Measurements from ENCODE around the gene CCDC12. TPM values are rescaled to one million over a fixed set of nuclear protein-coding genes. Genes with fewer than 3 reads are reported as not detected.

CCDC12 gene
- total RNA-seq, 4 donors from 2014 or later: 20.4 to 49.7 (median 30.8) TPM

DNA sequence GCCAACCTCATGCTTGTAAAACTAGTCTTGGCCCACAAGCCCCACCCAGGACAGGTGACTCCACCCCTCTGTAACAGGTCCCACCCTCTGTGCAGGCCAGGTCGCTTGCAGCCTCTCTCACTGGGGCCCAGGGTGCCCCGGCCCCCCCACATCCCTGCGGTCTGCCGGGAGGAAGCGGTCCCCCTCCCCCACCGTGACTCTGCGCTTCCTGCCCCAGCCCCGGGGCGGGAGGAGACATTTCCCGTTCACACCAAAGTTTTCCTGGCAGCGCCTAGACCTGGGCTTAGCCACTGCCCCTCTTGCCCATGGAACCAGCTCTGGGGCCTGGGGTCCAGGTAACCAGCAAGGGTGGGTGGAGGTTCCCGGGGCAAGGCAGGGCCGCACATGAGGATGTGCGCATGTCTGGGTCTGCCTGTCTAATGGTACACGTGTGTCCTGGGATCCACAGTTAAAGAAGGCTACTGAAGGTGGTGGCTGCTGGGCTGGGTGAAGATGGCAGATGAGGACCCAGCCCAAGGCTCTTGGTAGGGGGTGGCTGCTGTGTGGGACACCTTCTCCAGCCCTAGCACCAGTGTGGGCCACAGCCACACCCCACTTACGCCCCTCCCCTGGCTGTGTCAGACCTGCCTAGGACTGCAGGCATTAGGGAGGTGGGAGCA is 11.3 kb upstream of the CCDC12 start:
- no peak for TF ChIP-seq CTCF (IDR thresholded peaks at IDR 0.05; ENCODE audit: low read depth)

- TF ChIP-seq CTCF (IDR thresholded peaks at IDR 0.05; ENCODE audit: low read depth): no peak
Measured at GRCh38 chr3:46987319-46987742, 10.8 kb upstream of the CCDC12 start.

GRCh38 chr3:46986782-46987310 is 10.3 kb upstream of the CCDC12 start:
- no peak for TF ChIP-seq CTCF (IDR thresholded peaks at IDR 0.05; ENCODE audit: low read depth)

DNA sequence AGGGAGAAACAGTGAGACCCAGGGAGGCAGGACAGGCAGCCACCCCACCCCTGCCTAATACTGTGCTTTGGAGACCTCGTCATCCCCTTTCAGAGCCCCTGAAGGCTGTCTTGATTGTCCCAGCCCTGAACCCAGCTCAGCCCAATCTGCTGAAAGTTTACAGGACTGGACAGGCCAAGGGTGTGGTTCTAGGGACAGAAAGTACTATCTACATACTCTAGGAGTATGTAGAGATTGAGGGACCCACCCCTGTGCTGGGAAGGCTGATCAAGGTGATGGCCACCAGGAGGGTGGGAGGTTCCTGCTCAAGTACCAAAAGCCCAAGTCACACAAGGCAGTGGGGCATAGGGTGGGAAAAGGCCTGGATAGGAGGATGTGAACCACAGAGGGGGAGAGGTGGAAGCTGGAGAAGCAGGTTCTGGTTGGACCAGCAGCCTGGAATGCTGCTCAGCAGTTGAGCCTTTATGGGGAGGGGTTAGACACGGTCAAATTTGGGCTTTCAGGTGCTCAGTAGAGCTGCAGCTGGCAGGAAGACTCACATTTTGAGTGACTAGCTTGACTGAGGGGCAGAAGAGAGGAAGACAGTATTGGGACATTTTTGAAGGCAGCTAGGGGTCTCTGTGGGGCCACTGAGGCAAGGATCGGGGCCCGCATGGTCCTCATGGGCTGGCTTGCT is 9.6 kb upstream of the CCDC12 start:
- no peak for TF ChIP-seq CTCF (IDR thresholded peaks at IDR 0.05; ENCODE audit: low read depth)

DNA sequence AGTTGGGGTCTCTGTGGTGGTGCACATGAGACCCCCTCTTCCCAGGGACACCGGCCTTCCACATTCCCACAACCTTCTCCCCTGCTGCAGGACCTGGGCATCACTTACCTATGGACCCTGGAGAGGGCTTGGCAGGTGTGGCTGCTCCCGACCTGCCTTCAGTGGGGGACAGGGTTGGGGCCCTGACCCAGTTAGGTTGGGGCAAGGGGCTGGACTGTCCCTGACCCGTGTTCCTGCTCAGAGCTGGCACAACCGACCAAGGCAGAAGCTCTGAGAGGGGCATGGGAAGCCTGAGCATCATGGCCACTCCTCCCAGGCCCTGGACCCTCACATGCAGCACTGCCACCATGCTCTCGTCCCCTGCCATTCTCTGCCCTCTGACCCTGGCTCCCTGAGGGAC is 9.0 kb upstream of the CCDC12 start:
- TF ChIP-seq CTCF (IDR thresholded peaks at IDR 0.05; ENCODE audit: low read depth): no peak

- no peak for TF ChIP-seq CTCF (IDR thresholded peaks at IDR 0.05; ENCODE audit: low read depth)
Measured at GRCh38 chr3:46984591-46985459, 8.3 kb upstream of the CCDC12 start.

- no peak for TF ChIP-seq CTCF (IDR thresholded peaks at IDR 0.05; ENCODE audit: low read depth)
Measured at GRCh38 chr3:46982546-46982945, 6.0 kb upstream of the CCDC12 start.

All from subcutaneous adipose tissue (tissue), 4 donors.